Astrocyte (in vitro differentiated cells and primary cell): ENCODE measurements around the gene TIAM2.

Source experiments
- EZH2 ChIP-seq: IDR thresholded peaks from 2 replicates; pipeline ENCODE4 v1.6.1; 2012; ENCODE audit warnings: mild to moderate bottlenecking, low read length, inconsistent platforms; ENCODE audit not compliant: insufficient read depth
- TF ChIP-seq, protein P1 (sequence below): IDR thresholded peaks from 2 replicates; pipeline ENCODE4 v1.5.1; 2011; ENCODE audit warnings: low read depth, mild to moderate bottlenecking, inconsistent platforms, low read length, moderate library complexity; ENCODE audit not compliant: insufficient read depth

DNA sequence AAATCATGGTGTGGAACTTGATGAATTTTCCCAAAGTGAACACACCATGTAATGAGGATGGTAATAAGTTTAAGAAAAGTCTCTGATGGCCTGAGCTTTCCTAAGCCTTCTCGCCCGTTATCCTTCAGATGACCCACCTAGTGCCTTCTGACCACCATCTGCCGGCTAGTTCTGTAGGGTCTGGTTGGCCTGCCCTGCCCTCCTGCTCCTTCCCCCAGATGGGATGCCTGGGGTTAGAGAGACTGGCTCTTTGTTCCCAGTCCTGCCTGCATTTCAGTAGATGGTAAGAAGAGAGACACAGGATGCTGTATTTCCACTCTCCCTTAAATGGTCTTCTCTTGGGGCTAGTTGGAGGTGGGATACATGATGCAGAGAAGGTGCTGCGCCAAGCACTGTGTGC lies 43.0 kb downstream of the TIAM2 start:
- TF ChIP-seq, protein P1, sequence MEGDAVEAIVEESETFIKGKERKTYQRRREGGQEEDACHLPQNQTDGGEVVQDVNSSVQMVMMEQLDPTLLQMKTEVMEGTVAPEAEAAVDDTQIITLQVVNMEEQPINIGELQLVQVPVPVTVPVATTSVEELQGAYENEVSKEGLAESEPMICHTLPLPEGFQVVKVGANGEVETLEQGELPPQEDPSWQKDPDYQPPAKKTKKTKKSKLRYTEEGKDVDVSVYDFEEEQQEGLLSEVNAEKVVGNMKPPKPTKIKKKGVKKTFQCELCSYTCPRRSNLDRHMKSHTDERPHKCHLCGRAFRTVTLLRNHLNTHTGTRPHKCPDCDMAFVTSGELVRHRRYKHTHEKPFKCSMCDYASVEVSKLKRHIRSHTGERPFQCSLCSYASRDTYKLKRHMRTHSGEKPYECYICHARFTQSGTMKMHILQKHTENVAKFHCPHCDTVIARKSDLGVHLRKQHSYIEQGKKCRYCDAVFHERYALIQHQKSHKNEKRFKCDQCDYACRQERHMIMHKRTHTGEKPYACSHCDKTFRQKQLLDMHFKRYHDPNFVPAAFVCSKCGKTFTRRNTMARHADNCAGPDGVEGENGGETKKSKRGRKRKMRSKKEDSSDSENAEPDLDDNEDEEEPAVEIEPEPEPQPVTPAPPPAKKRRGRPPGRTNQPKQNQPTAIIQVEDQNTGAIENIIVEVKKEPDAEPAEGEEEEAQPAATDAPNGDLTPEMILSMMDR = no peak
- TF ChIP-seq EZH2 = no peak
